VCaP (cell line): ENCODE data around the gene BLNK.

Experiments used
- H3K27ac ChIP-seq: fragments of 450-650 bp; 2 replicates; pipeline ENCODE4 v1.5.1; 2017
- TF ChIP-seq, protein P1 (sequence below): fragments of 450-650 bp; conservative IDR thresholded peaks from 2 replicates; pipeline ENCODE4 v1.5.1; 2017; ENCODE audit warnings: mild to moderate bottlenecking, moderate library complexity

Gene BLNK

DNA sequence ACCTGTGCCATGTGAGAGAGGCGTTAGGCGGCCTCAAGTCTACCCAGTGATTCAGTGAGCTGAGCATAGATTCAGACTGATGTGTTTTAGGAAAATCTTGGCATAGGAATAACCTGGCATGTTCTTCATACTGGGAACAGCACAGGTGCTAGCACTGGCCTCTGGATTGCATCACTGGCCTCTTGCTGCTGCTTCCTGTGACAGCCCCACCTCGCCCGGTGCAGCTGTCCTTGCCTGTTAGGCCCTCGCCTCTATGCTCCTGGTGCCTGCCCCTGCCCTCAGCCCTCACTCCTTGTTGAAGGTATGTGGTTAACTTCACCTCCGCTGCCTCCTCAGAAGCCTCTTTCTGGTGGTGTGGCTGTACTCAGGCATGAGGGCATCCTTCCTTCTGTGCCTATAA lies 46.2 kb downstream of the BLNK start:
- TF ChIP-seq, protein P1, sequence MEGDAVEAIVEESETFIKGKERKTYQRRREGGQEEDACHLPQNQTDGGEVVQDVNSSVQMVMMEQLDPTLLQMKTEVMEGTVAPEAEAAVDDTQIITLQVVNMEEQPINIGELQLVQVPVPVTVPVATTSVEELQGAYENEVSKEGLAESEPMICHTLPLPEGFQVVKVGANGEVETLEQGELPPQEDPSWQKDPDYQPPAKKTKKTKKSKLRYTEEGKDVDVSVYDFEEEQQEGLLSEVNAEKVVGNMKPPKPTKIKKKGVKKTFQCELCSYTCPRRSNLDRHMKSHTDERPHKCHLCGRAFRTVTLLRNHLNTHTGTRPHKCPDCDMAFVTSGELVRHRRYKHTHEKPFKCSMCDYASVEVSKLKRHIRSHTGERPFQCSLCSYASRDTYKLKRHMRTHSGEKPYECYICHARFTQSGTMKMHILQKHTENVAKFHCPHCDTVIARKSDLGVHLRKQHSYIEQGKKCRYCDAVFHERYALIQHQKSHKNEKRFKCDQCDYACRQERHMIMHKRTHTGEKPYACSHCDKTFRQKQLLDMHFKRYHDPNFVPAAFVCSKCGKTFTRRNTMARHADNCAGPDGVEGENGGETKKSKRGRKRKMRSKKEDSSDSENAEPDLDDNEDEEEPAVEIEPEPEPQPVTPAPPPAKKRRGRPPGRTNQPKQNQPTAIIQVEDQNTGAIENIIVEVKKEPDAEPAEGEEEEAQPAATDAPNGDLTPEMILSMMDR: no peak
- peak overlapping the region; percentile 71 for H3K27ac ChIP-seq

GRCh38 chr10:96222908-96223307 lies 48.5 kb downstream of the BLNK start:
- TF ChIP-seq, protein P1: no peak
- H3K27ac ChIP-seq: no peak overlapping the region

DNA sequence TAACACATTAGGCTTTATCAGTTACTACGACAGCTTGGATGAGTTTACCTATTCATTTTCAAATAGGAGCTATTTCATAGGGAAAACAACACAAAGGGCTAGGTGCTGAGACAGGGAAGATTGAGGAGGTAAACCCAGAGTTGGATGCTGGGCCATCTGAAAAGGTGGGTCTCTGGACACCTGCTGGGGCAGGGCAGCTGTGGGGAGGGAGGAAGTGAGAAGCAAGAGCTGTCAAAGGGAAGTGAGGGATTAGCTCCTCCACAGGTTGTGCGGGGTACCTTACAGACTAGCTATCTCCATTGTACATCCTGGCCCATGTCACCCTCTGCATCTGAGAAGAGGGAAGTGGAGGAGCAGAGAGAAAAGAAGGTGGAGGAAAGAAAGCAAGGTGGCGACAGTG lies 48.9 kb downstream of the BLNK start:
- TF ChIP-seq, protein P1: no peak

DNA sequence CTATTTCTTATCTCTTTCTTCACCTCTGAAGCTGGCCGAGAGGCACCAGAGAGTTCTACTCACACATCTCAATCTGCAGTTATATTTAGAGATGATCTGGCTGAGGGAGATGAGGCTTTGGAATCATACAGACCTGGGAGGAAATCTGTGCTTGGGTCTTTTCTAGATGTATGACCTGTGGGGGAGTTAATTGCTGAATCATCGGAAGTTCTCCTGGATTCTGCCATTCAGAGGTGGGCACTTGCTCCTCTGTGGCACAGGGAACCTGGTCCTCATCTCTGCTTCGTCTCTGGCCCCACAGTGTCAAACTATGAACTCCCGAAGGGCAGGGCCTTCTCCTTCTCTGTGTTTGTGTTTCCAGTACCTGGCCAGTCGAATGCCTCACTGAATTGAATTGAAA lies 52.5 kb downstream of the BLNK start:
- TF ChIP-seq, protein P1: no peak
- no peak overlapping the region for H3K27ac ChIP-seq

More for the DNA sequence above, 48.9 kb downstream of the BLNK start:
- H3K27ac ChIP-seq: no peak overlapping the region

DNA sequence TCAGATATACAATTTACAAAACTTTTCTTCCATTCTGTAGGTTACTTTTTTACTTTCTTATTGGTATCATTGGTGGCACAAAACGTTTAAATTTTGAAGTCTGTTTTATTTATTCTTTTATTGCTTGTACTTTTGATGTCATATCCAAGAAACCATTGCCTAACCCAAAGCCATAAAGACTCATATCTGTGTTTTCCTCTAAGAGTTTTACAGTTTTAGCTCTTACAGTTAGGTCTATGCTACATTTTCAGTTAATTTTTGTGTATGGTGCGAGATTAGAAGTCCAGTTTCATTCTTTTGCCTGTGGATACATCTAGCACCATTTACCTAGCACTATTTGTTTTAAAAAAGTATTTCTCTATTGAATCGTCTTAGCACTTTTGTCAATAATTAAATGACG lies 53.7 kb downstream of the BLNK start:
- TF ChIP-seq, protein P1: no peak
- H3K27ac ChIP-seq: no peak overlapping the region

- H3K27ac ChIP-seq: no peak overlapping the region
- TF ChIP-seq, protein P1: no peak
These were observed 54.6 kb downstream of the BLNK start for GRCh38 chr10:96216775-96217174.

DNA sequence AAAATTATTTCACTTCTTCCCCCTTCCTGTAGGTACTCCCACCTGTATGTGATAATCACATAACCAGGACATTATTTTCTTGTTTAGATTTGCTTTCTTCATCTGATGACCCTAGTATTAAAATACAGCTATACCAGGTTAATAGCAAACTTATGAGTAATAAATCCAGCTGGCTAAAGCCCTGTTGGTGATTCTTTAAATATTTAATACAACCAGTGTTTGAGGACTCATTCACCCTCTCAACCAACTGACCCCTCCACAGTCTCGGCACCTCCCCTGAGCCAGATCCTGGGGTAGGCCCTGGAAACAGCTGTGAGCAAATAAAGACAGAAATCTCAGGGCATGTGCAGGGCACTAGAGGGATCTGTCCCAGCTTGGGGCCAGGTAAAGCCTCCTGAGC lies 58.5 kb downstream of the BLNK start:
- no peak overlapping the region for H3K27ac ChIP-seq
- TF ChIP-seq, protein P1: no peak

GRCh38 chr10:96211764-96212163 lies 59.6 kb downstream of the BLNK start:
- TF ChIP-seq, protein P1: no peak
- H3K27ac ChIP-seq: no peak overlapping the region
